Tibial nerve (tissue), 4 donors: ENCODE results near the gene SMIM3.

ENCODE experiments used
- CTCF ChIP-seq, 5 experiments: fragments of 200-600 bp in 3 of 5; fragments of 450-650 bp in 2 of 5; sonication (generic) in 3 of 5; IDR thresholded peaks; one replicate each; pipeline ENCODE4 v1.5.1; 2016 to 2019; ENCODE audit warnings: antibody characterized with exemption in 5 of 5, mild to moderate bottlenecking in 3 of 5, moderate library complexity in 2 of 5
- EP300 ChIP-seq, 2 donors: sonication (generic); formaldehyde crosslinking; IDR thresholded peaks; one replicate each; pipeline ENCODE4 v1.6.1; 2017; ENCODE audit warnings: antibody characterized with exemption in 2 of 2, mild to moderate bottlenecking in 1 of 2
- POLR2A ChIP-seq, 2 donors: fragments of 450-650 bp; IDR thresholded peaks; one replicate each; pipeline ENCODE4 v1.6.1; 2017; ENCODE audit warnings: antibody characterized with exemption in 2 of 2, mild to moderate bottlenecking in 2 of 2, moderate library complexity in 2 of 2

- TF ChIP-seq POLR2A (IDR thresholded peaks at IDR 0.05), result no peak
- TF ChIP-seq CTCF (IDR thresholded peaks at IDR 0.05), result no peak
- TF ChIP-seq EP300 (IDR thresholded peaks at IDR 0.05), result no peak
Measured at GRCh38 chr5:150804388-150804787, 25.8 kb downstream of the SMIM3 start.
